H1 (cell line): ENCODE measurements around the gene MCC. TPM values are rescaled to one million over a fixed set of nuclear protein-coding genes. Genes with fewer than 3 reads are reported as not detected.

Experiments
- ATF3 ChIP-seq: IDR thresholded peaks from 2 replicates; pipeline ENCODE4 v1.6.1; 2011; ENCODE audit warnings: low read depth, mild to moderate bottlenecking, low read length; ENCODE audit not compliant: insufficient read depth
- EZH2 ChIP-seq: fragments of 200-600 bp; sonication (generic); IDR thresholded peaks from 2 replicates; pipeline ENCODE4 v1.7.1; 2012; ENCODE audit warnings: low read depth, mild to moderate bottlenecking, moderate library complexity, low read length, inconsistent platforms; ENCODE audit not compliant: severe bottlenecking
- HDAC2 ChIP-seq, 2 experiments: fragments of 300-600 bp in 1 of 2; sonication (generic) in 1 of 2; IDR thresholded peaks; 2 replicates each; pipeline ENCODE4 v1.6.1; 2011 to 2012; ENCODE audit warnings: low read depth in 2 of 2, low read length in 2 of 2, mild to moderate bottlenecking in 2 of 2, moderate library complexity in 2 of 2, borderline replicate concordance in 1 of 2, inconsistent platforms in 1 of 2
- JUN ChIP-seq: IDR thresholded peaks from 2 replicates; pipeline ENCODE4 v1.6.1; 2011; ENCODE audit warnings: low read depth, mild to moderate bottlenecking, improper control_type of control experiment, low read length
- NRF1 ChIP-seq: IDR thresholded peaks from 2 replicates; pipeline ENCODE4 v1.6.1; 2011; ENCODE audit warnings: mild to moderate bottlenecking, low read depth, low read length, improper control_type of control experiment
- SAP30 ChIP-seq: fragments of 300-600 bp; sonication (generic); IDR thresholded peaks from 2 replicates; pipeline ENCODE4 v1.7.1; 2012; ENCODE audit warnings: low read length, moderate library complexity, mild to moderate bottlenecking, inconsistent platforms; ENCODE audit not compliant: insufficient read depth, insufficient replicate concordance
- SIRT6 ChIP-seq: IDR thresholded peaks from one replicate; pipeline ENCODE4 v1.7.1; 2012; ENCODE audit warnings: low read length, inconsistent platforms
- SRF ChIP-seq: IDR thresholded peaks from 2 replicates; pipeline ENCODE4 v1.6.1; 2011; ENCODE audit warnings: mild to moderate bottlenecking, low read depth, low read length, moderate library complexity
- polyA plus RNA-seq, 7 experiments: library from polyadenylated mRNA; depleted of rRNA in 3 of 7; stranded (reverse) in 5 of 7; unstranded in 2 of 7; fragments of >200 nt in 5 of 7; fragments of 200-250 nt in 2 of 7; gene quantifications; 1 replicate in 5 of 7; 2 replicates in 1 of 7; 4 replicates in 1 of 7; pipeline versions ENCODE4 v1.2.1 to v1.2.3, GENCODE V29; 2011 to 2013; ENCODE audit warnings: missing spikeins in 2 of 7, mixed read lengths in 2 of 7
- total RNA-seq: library from RNA; stranded (reverse); fragmentation: NEBNext Ultra II Directional; extraction: Animal tissue kit (Norgen Biotek cat#: 25700); gene quantifications from 2 replicates; pipeline ENCODE4 v1.2.1, GENCODE V29; 2021

Gene MCC
- total and polyA plus RNA-seq, 2 of the 8 experiments (the other 6 are each of a cell fraction or from before 2014, with no cell fraction given) = 2.6 to 18.3 TPM

GRCh38 chr5:113299591-113299990, 188.7 kb downstream of the MCC start (continued):
- no peak for TF ChIP-seq ATF3
- TF ChIP-seq HDAC2 (IDR thresholded peaks at IDR 0.05; ENCODE audit: borderline replicate concordance in 1 of 2, low read depth in 2 of 2, low read length in 2 of 2) = no peak
- TF ChIP-seq EZH2 = no peak
- no peak for TF ChIP-seq JUN
- no peak for TF ChIP-seq SAP30
- TF ChIP-seq NRF1 = no peak
- TF ChIP-seq SRF = no peak
- TF ChIP-seq SIRT6 = no peak
